SK-N-SH (cell line): ENCODE measurements around the gene ZHX3.

ENCODE experiments used
- CHD2 ChIP-seq: fragments of 150-350 bp; IDR thresholded peaks from 2 replicates; pipeline ENCODE4 v1.6.1; 2018; ENCODE audit warnings: low read length; ENCODE audit not compliant: partially characterized antibody
- ELF1 ChIP-seq: IDR thresholded peaks from 2 replicates; pipeline ENCODE4 v1.4.0; 2012
- JUND ChIP-seq: IDR thresholded peaks from 2 replicates; pipeline ENCODE4 v1.4.0; 2012
- MAX ChIP-seq: IDR thresholded peaks from 2 replicates; pipeline ENCODE4 v1.4.0; 2012; ENCODE audit warnings: low read depth
- POLR2AphosphoS5 ChIP-seq: IDR thresholded peaks from 2 replicates; pipeline ENCODE4 v1.6.1; 2012; ENCODE audit warnings: low read depth, low read length
- RAD21 ChIP-seq: IDR thresholded peaks from 2 replicates; pipeline ENCODE4 v1.6.1; 2012; ENCODE audit warnings: mild to moderate bottlenecking, low read length
- SMC3 ChIP-seq: IDR thresholded peaks from 2 replicates; pipeline ENCODE4 v1.6.1; 2012; ENCODE audit warnings: low read depth, low read length, improper control_type of control experiment
- TAF1 ChIP-seq: IDR thresholded peaks from 2 replicates; pipeline ENCODE4 v1.6.1; 2012; ENCODE audit warnings: low read depth, mild to moderate bottlenecking, low read length, moderate library complexity, borderline replicate concordance
- TEAD4 ChIP-seq: IDR thresholded peaks from 2 replicates; pipeline ENCODE4 v1.4.0; 2012; ENCODE audit warnings: mild to moderate bottlenecking, borderline replicate concordance; ENCODE audit not compliant: insufficient read depth
- YY1 ChIP-seq: IDR thresholded peaks from 2 replicates; pipeline ENCODE4 v1.4.0; 2012; ENCODE audit warnings: low read depth, mild to moderate bottlenecking
- TF ChIP-seq, protein P1 (sequence below): fragments of 200-600 bp; sonication (generic); IDR thresholded peaks from 2 replicates; pipeline ENCODE4 v1.6.1; 2017; ENCODE audit warnings: antibody characterized with exemption, mild to moderate bottlenecking, moderate library complexity

DNA sequence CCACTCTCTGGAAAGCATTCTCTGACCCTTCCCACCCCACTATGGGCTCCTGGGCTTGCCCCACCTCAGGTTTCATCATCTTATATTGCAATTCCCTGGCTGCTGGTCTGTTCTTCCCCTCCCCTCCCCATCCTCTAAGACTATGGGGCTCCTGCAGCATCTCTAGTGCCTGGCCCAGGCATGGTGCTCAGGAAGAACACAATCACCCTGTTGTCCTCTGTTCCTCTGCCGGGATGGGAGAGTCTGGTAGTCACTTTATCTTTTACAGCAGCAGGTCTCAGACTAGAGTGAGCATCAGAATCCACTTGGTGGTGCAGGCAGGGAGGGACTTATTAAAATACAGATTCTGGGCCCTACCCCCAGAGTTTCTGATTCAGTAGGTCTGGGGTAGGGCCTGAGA is 18.1 kb upstream of the ZHX3 start:
- TF ChIP-seq, protein P1, sequence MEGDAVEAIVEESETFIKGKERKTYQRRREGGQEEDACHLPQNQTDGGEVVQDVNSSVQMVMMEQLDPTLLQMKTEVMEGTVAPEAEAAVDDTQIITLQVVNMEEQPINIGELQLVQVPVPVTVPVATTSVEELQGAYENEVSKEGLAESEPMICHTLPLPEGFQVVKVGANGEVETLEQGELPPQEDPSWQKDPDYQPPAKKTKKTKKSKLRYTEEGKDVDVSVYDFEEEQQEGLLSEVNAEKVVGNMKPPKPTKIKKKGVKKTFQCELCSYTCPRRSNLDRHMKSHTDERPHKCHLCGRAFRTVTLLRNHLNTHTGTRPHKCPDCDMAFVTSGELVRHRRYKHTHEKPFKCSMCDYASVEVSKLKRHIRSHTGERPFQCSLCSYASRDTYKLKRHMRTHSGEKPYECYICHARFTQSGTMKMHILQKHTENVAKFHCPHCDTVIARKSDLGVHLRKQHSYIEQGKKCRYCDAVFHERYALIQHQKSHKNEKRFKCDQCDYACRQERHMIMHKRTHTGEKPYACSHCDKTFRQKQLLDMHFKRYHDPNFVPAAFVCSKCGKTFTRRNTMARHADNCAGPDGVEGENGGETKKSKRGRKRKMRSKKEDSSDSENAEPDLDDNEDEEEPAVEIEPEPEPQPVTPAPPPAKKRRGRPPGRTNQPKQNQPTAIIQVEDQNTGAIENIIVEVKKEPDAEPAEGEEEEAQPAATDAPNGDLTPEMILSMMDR = no peak
- TF ChIP-seq POLR2AphosphoS5 (no peak), TEAD4 (no peak), JUND (no peak), TAF1 (no peak), YY1 (no peak), RAD21 (no peak), ELF1 (no peak), MAX (no peak), SMC3 (no peak), CHD2 (no peak)
